Ovary (tissue), 3 donors: Measurements from ENCODE around the gene FAF2.

Experiments used
- EP300 ChIP-seq: sonication (generic); formaldehyde crosslinking; IDR thresholded peaks from one replicate; pipeline ENCODE4 v1.6.1; 2017; ENCODE audit warnings: antibody characterized with exemption
- POLR2A ChIP-seq: fragments of 450-650 bp; IDR thresholded peaks from one replicate; pipeline ENCODE4 v1.6.1; 2017; ENCODE audit warnings: antibody characterized with exemption, mild to moderate bottlenecking, moderate library complexity
- TF ChIP-seq, protein P1 (sequence below), 3 donors: fragments of 450-650 bp in 2 of 3; fragments of 200-600 bp in 1 of 3; IDR thresholded peaks; one replicate each; pipeline versions ENCODE4 v1.5.1 to v1.8.0; 2016 to 2022; ENCODE audit warnings: antibody characterized with exemption in 3 of 3, mild to moderate bottlenecking in 1 of 3
- donor health status: DM: no; HTN: no; CAD: no.

DNA sequence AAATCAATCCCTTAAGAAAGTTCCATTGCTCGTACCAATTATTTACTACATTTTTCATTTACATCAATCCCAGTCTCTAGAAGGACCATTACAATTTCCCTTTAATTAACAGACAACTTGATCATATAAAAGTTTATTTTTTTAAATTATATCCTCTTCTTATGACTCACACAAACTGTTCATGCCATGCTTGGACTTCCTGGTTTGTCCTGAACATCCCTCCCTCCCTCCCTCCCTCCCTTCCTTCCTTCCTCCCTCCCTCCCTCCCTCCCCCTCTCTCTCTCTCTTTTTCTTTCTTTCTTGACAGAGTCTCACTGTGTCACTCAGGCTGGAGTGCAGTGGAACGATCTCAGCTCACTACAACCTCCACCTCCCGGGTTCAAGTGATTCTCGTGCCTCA, 20.2 kb upstream of the FAF2 start:
- TF ChIP-seq, protein P1, sequence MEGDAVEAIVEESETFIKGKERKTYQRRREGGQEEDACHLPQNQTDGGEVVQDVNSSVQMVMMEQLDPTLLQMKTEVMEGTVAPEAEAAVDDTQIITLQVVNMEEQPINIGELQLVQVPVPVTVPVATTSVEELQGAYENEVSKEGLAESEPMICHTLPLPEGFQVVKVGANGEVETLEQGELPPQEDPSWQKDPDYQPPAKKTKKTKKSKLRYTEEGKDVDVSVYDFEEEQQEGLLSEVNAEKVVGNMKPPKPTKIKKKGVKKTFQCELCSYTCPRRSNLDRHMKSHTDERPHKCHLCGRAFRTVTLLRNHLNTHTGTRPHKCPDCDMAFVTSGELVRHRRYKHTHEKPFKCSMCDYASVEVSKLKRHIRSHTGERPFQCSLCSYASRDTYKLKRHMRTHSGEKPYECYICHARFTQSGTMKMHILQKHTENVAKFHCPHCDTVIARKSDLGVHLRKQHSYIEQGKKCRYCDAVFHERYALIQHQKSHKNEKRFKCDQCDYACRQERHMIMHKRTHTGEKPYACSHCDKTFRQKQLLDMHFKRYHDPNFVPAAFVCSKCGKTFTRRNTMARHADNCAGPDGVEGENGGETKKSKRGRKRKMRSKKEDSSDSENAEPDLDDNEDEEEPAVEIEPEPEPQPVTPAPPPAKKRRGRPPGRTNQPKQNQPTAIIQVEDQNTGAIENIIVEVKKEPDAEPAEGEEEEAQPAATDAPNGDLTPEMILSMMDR (IDR thresholded peaks at IDR 0.05) = no peak
- TF ChIP-seq POLR2A (no peak), EP300 (no peak)
